HepG2 (cell line): Measurements from ENCODE around the gene LBX2. TPM values are rescaled to one million over a fixed set of nuclear protein-coding genes. Genes with fewer than 3 reads are reported as not detected.

Experiments used
- CREM ChIP-seq, 2 experiments: sonication (generic) in 1 of 2; formaldehyde crosslinking in 1 of 2; IDR thresholded peaks; 2 replicates each; pipeline versions ENCODE4 v1.4.0 to v1.6.1; 2016 to 2020; ENCODE audit warnings: antibody characterized with exemption in 1 of 2, mild to moderate bottlenecking in 1 of 2, missing genetic modification reagents in 1 of 2
- HDAC1 ChIP-seq: sonication (generic); formaldehyde crosslinking; IDR thresholded peaks from 2 replicates; pipeline ENCODE4 v1.5.1; 2020; ENCODE audit warnings: mild to moderate bottlenecking, missing genetic modification reagents
- MLLT10 ChIP-seq: sonication (generic); formaldehyde crosslinking; IDR thresholded peaks from 2 replicates; pipeline ENCODE4 v1.4.0; 2020; ENCODE audit warnings: missing genetic modification reagents
- NFKBIZ ChIP-seq: IDR thresholded peaks from 2 replicates; pipeline ENCODE4 v1.6.1; 2018; ENCODE audit warnings: missing genetic modification reagents, missing compliant biosample characterization
- ZMAT3 ChIP-seq: sonication (generic); formaldehyde crosslinking; conservative IDR thresholded peaks from 2 replicates; pipeline ENCODE4 v1.7.0; 2021; ENCODE audit warnings: missing genetic modification reagents
- ZNF12 ChIP-seq: sonication (generic); formaldehyde crosslinking; IDR thresholded peaks from 2 replicates; pipeline ENCODE4 v1.5.0; 2020; ENCODE audit warnings: missing genetic modification reagents
- ZNF660 ChIP-seq: sonication (generic); formaldehyde crosslinking; IDR thresholded peaks from 2 replicates; pipeline ENCODE4 v1.5.1; 2020; ENCODE audit warnings: mild to moderate bottlenecking, low read depth, missing genetic modification reagents, borderline replicate concordance
- ZSCAN12 ChIP-seq: sonication (generic); formaldehyde crosslinking; IDR thresholded peaks from 2 replicates; pipeline ENCODE4 v1.9.0; 2021; ENCODE audit warnings: mild to moderate bottlenecking, missing genetic modification reagents
- polyA plus RNA-seq, 8 experiments: library from polyadenylated mRNA; depleted of rRNA in 3 of 8; stranded (reverse) in 7 of 8; unstranded in 1 of 8; fragments of >200 nt; fragmentation: Illumina TruSeq in 4 of 8; extraction: Trizol in 4 of 8; gene quantifications; 2 replicates each; pipeline versions ENCODE4 v1.2.1 to v1.2.3, GENCODE V29; 2011 to 2016; ENCODE audit warnings: low read depth in 4 of 8, missing spikeins in 1 of 8, mixed read lengths in 1 of 8; ENCODE audit not compliant: insufficient read depth in 1 of 8
- total RNA-seq, 5 experiments: library from RNA; depleted of rRNA; stranded (reverse); fragments of >200 nt; fragmentation: Illumina TruSeq; extraction: Trizol; gene quantifications; 2 replicates each; pipeline ENCODE4 v1.2.3, GENCODE V29; 2016; ENCODE audit warnings: low read depth in 1 of 5
- TF ChIP-seq, protein P1 (sequence below): sonication (generic); formaldehyde crosslinking; IDR thresholded peaks from 2 replicates; pipeline ENCODE4 v1.8.0; 2022; ENCODE audit warnings: mild to moderate bottlenecking, missing genetic modification reagents, borderline replicate concordance
- TF ChIP-seq, protein P2 (sequence below): fragments of 450-650 bp; IDR thresholded peaks from 2 replicates; pipeline ENCODE4 v1.6.1; 2016
- TF ChIP-seq, protein P3 (sequence below): sonication (generic); formaldehyde crosslinking; IDR thresholded peaks from 2 replicates; pipeline ENCODE4 v1.4.0; 2020; ENCODE audit warnings: mild to moderate bottlenecking, low read depth, missing genetic modification reagents
- TF ChIP-seq, protein P4 (sequence below): sonication (generic); formaldehyde crosslinking; IDR thresholded peaks from 2 replicates; pipeline ENCODE4 v1.4.0; 2020; ENCODE audit warnings: mild to moderate bottlenecking, missing genetic modification reagents
- TF ChIP-seq, protein P5 (sequence below): sonication (generic); formaldehyde crosslinking; IDR thresholded peaks from 2 replicates; pipeline ENCODE4 v1.4.0; 2020; ENCODE audit warnings: missing genetic modification reagents, borderline replicate concordance
- TF ChIP-seq, protein P6 (sequence below): IDR thresholded peaks from 2 replicates; pipeline ENCODE4 v1.6.1; 2018; ENCODE audit warnings: missing genetic modification reagents

The LBX2 gene
- total and polyA plus RNA-seq, 2 of the 13 experiments (the other 11 are each of a cell fraction or from before 2014, with no cell fraction given): 6.4 to 8.1 TPM

DNA sequence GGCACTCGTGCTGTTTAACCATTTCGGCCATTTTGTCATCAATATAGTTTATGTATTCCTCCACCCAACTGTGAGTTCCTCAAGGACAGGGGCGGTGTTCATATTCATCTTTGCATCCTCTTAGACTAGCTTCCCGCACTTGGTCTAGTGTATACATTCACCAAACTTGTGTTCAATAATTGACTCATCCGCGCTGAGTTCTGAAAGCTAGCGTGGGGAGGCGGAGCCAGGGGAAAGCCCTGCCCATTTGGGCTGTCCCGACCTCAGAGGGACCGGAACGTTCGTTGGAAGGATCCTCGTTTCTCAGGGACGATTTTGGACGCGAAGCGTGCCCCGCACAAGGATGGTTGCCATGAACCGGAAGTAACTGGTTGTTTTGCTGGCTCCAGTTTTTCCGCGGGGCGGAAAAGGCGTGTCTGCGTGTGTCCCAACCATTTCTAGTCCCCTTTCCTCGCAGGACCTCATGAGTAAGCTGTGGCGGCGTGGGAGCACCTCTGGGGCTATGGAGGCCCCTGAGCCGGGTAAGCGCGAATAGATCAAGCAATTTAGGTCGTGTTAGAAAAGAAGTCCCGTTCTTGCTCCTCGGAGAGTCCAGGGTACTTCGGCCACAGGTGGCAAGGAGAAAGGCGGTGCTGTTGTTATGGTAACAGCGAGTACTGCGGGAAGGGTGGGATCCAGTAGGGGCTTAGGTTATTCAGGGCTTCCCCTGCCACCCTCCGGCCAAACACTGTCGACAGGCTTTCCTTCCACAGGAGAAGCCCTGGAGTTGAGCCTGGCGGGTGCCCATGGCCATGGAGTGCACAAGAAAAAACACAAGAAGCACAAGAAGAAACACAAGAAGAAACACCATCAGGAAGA, 44.5 kb downstream of the LBX2 start, which contains the start of gene INO80B (continued):
- TF ChIP-seq, protein P1, sequence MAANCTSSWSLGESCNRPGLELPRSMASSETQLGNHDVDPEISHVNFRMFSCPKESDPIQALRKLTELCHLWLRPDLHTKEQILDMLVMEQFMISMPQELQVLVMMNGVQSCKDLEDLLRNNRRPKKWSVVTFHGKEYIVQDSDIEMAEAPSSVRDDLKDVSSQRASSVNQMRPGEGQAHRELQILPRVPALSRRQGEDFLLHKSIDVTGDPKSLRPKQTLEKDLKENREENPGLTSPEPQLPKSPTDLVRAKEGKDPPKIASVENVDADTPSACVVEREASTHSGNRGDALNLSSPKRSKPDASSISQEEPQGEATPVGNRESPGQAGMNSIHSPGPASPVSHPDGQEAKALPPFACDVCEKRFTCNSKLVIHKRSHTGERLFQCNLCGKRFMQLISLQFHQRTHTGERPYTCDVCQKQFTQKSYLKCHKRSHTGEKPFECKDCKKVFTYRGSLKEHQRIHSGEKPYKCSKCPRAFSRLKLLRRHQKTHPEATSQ (CRISPR knock-in tag): peak; percentile 28; the same call in 1 of the 2 replicates
- no peak for TF ChIP-seq MLLT10 (CRISPR knock-in tag)
- no peak for TF ChIP-seq ZSCAN12
- TF ChIP-seq, protein P2, sequence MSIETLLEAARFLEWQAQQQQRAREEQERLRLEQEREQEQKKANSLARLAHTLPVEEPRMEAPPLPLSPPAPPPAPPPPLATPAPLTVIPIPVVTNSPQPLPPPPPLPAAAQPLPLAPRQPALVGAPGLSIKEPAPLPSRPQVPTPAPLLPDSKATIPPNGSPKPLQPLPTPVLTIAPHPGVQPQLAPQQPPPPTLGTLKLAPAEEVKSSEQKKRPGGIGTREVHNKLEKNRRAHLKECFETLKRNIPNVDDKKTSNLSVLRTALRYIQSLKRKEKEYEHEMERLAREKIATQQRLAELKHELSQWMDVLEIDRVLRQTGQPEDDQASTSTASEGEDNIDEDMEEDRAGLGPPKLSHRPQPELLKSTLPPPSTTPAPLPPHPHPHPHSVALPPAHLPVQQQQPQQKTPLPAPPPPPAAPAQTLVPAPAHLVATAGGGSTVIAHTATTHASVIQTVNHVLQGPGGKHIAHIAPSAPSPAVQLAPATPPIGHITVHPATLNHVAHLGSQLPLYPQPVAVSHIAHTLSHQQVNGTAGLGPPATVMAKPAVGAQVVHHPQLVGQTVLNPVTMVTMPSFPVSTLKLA: peak; percentile 83
- TF ChIP-seq, protein P3, sequence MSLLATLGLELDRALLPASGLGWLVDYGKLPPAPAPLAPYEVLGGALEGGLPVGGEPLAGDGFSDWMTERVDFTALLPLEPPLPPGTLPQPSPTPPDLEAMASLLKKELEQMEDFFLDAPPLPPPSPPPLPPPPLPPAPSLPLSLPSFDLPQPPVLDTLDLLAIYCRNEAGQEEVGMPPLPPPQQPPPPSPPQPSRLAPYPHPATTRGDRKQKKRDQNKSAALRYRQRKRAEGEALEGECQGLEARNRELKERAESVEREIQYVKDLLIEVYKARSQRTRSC (CRISPR knock-in tag): 0 out of 2 replicates have a peak, but pooled peaks have one; percentile 25
- TF ChIP-seq NFKBIZ (CRISPR knock-in tag): peak; percentile 84
- TF ChIP-seq, protein P4, sequence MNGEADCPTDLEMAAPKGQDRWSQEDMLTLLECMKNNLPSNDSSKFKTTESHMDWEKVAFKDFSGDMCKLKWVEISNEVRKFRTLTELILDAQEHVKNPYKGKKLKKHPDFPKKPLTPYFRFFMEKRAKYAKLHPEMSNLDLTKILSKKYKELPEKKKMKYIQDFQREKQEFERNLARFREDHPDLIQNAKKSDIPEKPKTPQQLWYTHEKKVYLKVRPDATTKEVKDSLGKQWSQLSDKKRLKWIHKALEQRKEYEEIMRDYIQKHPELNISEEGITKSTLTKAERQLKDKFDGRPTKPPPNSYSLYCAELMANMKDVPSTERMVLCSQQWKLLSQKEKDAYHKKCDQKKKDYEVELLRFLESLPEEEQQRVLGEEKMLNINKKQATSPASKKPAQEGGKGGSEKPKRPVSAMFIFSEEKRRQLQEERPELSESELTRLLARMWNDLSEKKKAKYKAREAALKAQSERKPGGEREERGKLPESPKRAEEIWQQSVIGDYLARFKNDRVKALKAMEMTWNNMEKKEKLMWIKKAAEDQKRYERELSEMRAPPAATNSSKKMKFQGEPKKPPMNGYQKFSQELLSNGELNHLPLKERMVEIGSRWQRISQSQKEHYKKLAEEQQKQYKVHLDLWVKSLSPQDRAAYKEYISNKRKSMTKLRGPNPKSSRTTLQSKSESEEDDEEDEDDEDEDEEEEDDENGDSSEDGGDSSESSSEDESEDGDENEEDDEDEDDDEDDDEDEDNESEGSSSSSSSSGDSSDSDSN: peak; percentile 91
- TF ChIP-seq, protein P5, sequence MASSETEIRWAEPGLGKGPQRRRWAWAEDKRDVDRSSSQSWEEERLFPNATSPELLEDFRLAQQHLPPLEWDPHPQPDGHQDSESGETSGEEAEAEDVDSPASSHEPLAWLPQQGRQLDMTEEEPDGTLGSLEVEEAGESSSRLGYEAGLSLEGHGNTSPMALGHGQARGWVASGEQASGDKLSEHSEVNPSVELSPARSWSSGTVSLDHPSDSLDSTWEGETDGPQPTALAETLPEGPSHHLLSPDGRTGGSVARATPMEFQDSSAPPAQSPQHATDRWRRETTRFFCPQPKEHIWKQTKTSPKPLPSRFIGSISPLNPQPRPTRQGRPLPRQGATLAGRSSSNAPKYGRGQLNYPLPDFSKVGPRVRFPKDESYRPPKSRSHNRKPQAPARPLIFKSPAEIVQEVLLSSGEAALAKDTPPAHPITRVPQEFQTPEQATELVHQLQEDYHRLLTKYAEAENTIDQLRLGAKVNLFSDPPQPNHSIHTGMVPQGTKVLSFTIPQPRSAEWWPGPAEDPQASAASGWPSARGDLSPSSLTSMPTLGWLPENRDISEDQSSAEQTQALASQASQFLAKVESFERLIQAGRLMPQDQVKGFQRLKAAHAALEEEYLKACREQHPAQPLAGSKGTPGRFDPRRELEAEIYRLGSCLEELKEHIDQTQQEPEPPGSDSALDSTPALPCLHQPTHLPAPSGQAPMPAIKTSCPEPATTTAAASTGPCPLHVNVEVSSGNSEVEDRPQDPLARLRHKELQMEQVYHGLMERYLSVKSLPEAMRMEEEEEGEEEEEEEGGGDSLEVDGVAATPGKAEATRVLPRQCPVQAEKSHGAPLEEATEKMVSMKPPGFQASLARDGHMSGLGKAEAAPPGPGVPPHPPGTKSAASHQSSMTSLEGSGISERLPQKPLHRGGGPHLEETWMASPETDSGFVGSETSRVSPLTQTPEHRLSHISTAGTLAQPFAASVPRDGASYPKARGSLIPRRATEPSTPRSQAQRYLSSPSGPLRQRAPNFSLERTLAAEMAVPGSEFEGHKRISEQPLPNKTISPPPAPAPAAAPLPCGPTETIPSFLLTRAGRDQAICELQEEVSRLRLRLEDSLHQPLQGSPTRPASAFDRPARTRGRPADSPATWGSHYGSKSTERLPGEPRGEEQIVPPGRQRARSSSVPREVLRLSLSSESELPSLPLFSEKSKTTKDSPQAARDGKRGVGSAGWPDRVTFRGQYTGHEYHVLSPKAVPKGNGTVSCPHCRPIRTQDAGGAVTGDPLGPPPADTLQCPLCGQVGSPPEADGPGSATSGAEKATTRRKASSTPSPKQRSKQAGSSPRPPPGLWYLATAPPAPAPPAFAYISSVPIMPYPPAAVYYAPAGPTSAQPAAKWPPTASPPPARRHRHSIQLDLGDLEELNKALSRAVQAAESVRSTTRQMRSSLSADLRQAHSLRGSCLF (CRISPR knock-in tag): no peak
- peak; percentile 62 for TF ChIP-seq ZNF12
- peak; percentile 79 for TF ChIP-seq ZMAT3
- peak; percentile 99 for TF ChIP-seq HDAC1 (CRISPR knock-in tag)
- TF ChIP-seq, protein P6, sequence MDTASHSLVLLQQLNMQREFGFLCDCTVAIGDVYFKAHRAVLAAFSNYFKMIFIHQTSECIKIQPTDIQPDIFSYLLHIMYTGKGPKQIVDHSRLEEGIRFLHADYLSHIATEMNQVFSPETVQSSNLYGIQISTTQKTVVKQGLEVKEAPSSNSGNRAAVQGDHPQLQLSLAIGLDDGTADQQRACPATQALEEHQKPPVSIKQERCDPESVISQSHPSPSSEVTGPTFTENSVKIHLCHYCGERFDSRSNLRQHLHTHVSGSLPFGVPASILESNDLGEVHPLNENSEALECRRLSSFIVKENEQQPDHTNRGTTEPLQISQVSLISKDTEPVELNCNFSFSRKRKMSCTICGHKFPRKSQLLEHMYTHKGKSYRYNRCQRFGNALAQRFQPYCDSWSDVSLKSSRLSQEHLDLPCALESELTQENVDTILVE (CRISPR knock-in tag): peak; percentile 97
- TF ChIP-seq CREM (IDR thresholded peaks at IDR 0.05): peak; percentile 98
- no peak for TF ChIP-seq CREM (CRISPR knock-in tag; IDR thresholded peaks at IDR 0.05)
- no peak for TF ChIP-seq ZNF660 (CRISPR knock-in tag)
